Activated B cell treated with CpG ODN at 0.5 μM for 24 hours (primary cell): ENCODE results near the gene ADAMTSL3. TPM values are rescaled to one million over a fixed set of nuclear protein-coding genes. Genes with fewer than 3 reads are reported as not detected.

Experiments used
- ATAC-seq: fragments of 200-7000 bp; cut with Tn5 transposase; one replicate; pipeline ENCODE4 v1.10.0; 2021; ENCODE audit warnings: low read depth, mild to moderate bottlenecking, moderate library complexity
- CTCF ChIA-PET: fragments of 350-600 bp; sonication (Branson Sonifier 250); formaldehyde crosslinking; loops from one replicate; lab custom pipeline; 2021; ENCODE audit warnings: antibody characterized with exemption; lab: Charles Lee
- POLR2A ChIA-PET: fragments of 350-600 bp; sonication (Branson Sonifier 250); formaldehyde crosslinking; loops from one replicate; lab custom pipeline; 2021; ENCODE audit warnings: antibody characterized with exemption; lab: Charles Lee
- DNase-seq: peaks from one replicate; pipeline ENCODE4 v3.0.0; 2022
- H3K27ac Mint-ChIP-seq: one replicate; pipeline ENCODE4 v1.8.0; 2020; ENCODE audit warnings: mixed read lengths
- H3K27me3 Mint-ChIP-seq: one replicate; pipeline ENCODE4 v1.8.0; 2021; ENCODE audit warnings: mixed read lengths
- H3K36me3 Mint-ChIP-seq: one replicate; pipeline ENCODE4 v1.8.0; 2021; ENCODE audit warnings: low read depth, mixed read lengths
- H3K4me1 Mint-ChIP-seq: one replicate; pipeline ENCODE4 v1.8.0; 2021; ENCODE audit warnings: mixed read lengths
- H3K4me3 Mint-ChIP-seq: one replicate; pipeline ENCODE4 v1.8.0; 2020; ENCODE audit warnings: mild to moderate bottlenecking, mixed read lengths
- H3K9me3 Mint-ChIP-seq: one replicate; pipeline ENCODE4 v1.8.0; 2020; ENCODE audit warnings: mixed read lengths
- CTCF ChIP-seq: fragments of 200-600 bp; IDR thresholded peaks from one replicate; pipeline ENCODE4 v1.8.0; 2022; ENCODE audit warnings: antibody characterized with exemption, mild to moderate bottlenecking
- intact Hi-C: fragments of 100-400 bp; cut with micrococcal nuclease; formaldehyde crosslinking; loops from one replicate; pipeline ENCODE4 v1.15.1; 2024
- total RNA-seq: library from RNA; stranded (reverse); gene quantifications from 2 replicates; pipeline ENCODE4 v1.2.3, GENCODE V29; 2022

ADAMTSL3 gene
- total RNA-seq, 1 donor from 2014 or later = not detected

- no peak overlapping the region for H3K4me3 Mint-ChIP-seq
- ChIA-PET POLR2A (no interaction called here), CTCF (interaction anchor here (0.6 kb wide), 1 partner anchor 57 kb away, joined by 3 read pairs; no protein-coding TSS in a partner anchor)
- H3K9me3 Mint-ChIP-seq = peaks cover 4% of the 10 kb centered on the region
- no peaks in the 10 kb centered on the region for H3K4me1 Mint-ChIP-seq
- TF ChIP-seq CTCF = no peak
- DNase-seq (no peak), ATAC-seq (no peak)
- no peaks in the 10 kb centered on the region for H3K36me3 Mint-ChIP-seq
- H3K27ac Mint-ChIP-seq = no peak overlapping the region
- intact Hi-C loops = no loop called here
- no peaks in the 10 kb centered on the region for H3K27me3 Mint-ChIP-seq
Observed at GRCh38 chr15:83818591-83818990, 164.7 kb downstream of the ADAMTSL3 start.

GRCh38 chr15:83830381-83830780, 176.5 kb downstream of the ADAMTSL3 start:
- no peak for TF ChIP-seq CTCF
- DNase-seq (no peak), ATAC-seq (no peak)
- Mint-ChIP-seq H3K36me3 (no peaks in the 10 kb centered on the region), H3K27ac (no peak overlapping the region), H3K9me3 (no peaks in the 10 kb centered on the region), H3K4me3 (no peak overlapping the region), H3K27me3 (no peaks in the 10 kb centered on the region), H3K4me1 (no peaks in the 10 kb centered on the region)
- intact Hi-C loops = no loop called here
- ChIA-PET CTCF (no interaction called here), POLR2A (no interaction called here)

- no peaks in the 10 kb centered on the region for H3K36me3 Mint-ChIP-seq
- no peaks in the 10 kb centered on the region for H3K9me3 Mint-ChIP-seq
- H3K4me3 Mint-ChIP-seq = no peak overlapping the region
- CTCF ChIA-PET = no interaction called here
- no peak for TF ChIP-seq CTCF
- intact Hi-C loops = no loop called here
- no peaks in the 10 kb centered on the region for H3K27me3 Mint-ChIP-seq
- ATAC-seq (no peak), DNase-seq (no peak)
- POLR2A ChIA-PET = no interaction called here
- H3K4me1 Mint-ChIP-seq = no peaks in the 10 kb centered on the region
- H3K27ac Mint-ChIP-seq = no peak overlapping the region
Observed at GRCh38 chr15:83833569-83833968, 179.6 kb downstream of the ADAMTSL3 start.

GRCh38 chr15:83835479-83835878, 181.6 kb downstream of the ADAMTSL3 start:
- POLR2A ChIA-PET = no interaction called here
- no peaks in the 10 kb centered on the region for H3K27me3 Mint-ChIP-seq
- H3K9me3 Mint-ChIP-seq = no peaks in the 10 kb centered on the region
- no peaks in the 10 kb centered on the region for H3K36me3 Mint-ChIP-seq
- no peaks in the 10 kb centered on the region for H3K4me1 Mint-ChIP-seq
- ATAC-seq = no peak
- DNase-seq = no peak
- intact Hi-C loops = no loop called here
- no peak for TF ChIP-seq CTCF
- H3K27ac Mint-ChIP-seq = no peak overlapping the region
- CTCF ChIA-PET = no interaction called here
- no peak overlapping the region for H3K4me3 Mint-ChIP-seq

- H3K4me1 Mint-ChIP-seq = no peaks in the 10 kb centered on the region
- DNase-seq (no peak), ATAC-seq (no peak)
- no peak overlapping the region for H3K4me3 Mint-ChIP-seq
- CTCF ChIA-PET = no interaction called here
- intact Hi-C loops = no loop called here
- H3K27ac Mint-ChIP-seq = no peak overlapping the region
- POLR2A ChIA-PET = no interaction called here
- no peaks in the 10 kb centered on the region for H3K36me3 Mint-ChIP-seq
- no peak for TF ChIP-seq CTCF
- H3K9me3 Mint-ChIP-seq = no peaks in the 10 kb centered on the region
- H3K27me3 Mint-ChIP-seq = no peaks in the 10 kb centered on the region
Observed at GRCh38 chr15:83837945-83838571, 184.1 kb downstream of the ADAMTSL3 start.
